Astrocyte of the cerebellum (primary cell): ENCODE measurements around the gene ANKFY1.

Source experiments
- DNase-seq: peaks from one replicate; pipeline ENCODE4 v3.0.0-alpha.2; 2011; ENCODE audit warnings: low read depth
- H3K4me3 ChIP-seq: 2 replicates; pipeline ENCODE4 v1.5.1; 2011; ENCODE audit warnings: mild to moderate bottlenecking, low read depth, low read length, moderate library complexity
- CTCF ChIP-seq: IDR thresholded peaks from 2 replicates; pipeline ENCODE4 v1.5.1; 2012; ENCODE audit warnings: low read length, low read depth, moderate library complexity, mild to moderate bottlenecking; ENCODE audit errors: missing control alignments
- in situ Hi-C: cut with HindIII; loops from 2 replicates; pipeline ENCODE4 v1.10.0; 2017; ENCODE audit warnings: low sequenced_read_pairs

The ANKFY1 gene

GRCh38 chr17:4148611-4149308 lies 115.0 kb downstream of the ANKFY1 start:
- no peak for TF ChIP-seq CTCF
- in situ Hi-C loops = no loop called here
- H3K4me3 ChIP-seq = no peak overlapping the region
- no peak for DNase-seq

GRCh38 chr17:4147751-4148310 lies 115.9 kb downstream of the ANKFY1 start:
- in situ Hi-C loops = no loop called here
- H3K4me3 ChIP-seq = no peak overlapping the region
- TF ChIP-seq CTCF = no peak
- no peak for DNase-seq

GRCh38 chr17:4146641-4147040 lies 117.1 kb downstream of the ANKFY1 start:
- in situ Hi-C loops = no loop called here
- no peak for TF ChIP-seq CTCF
- no peak overlapping the region for H3K4me3 ChIP-seq
- no peak for DNase-seq

- TF ChIP-seq CTCF = no peak
- H3K4me3 ChIP-seq = peak overlapping the region; percentile 86
- no peak for DNase-seq
- in situ Hi-C loops = no loop called here
Measured at GRCh38 chr17:4144422-4144747, 119.4 kb downstream of the ANKFY1 start.

GRCh38 chr17:4143563-4144421 lies 120.0 kb downstream of the ANKFY1 start:
- DNase-seq = peak; percentile 83
- H3K4me3 ChIP-seq = peak overlapping the region; percentile 86
- in situ Hi-C loops = no loop called here
- TF ChIP-seq CTCF = no peak

GRCh38 chr17:4142107-4142900 lies 121.5 kb downstream of the ANKFY1 start:
- H3K4me3 ChIP-seq = peak overlapping the region; percentile 86
- in situ Hi-C loops = no loop called here
- no peak for TF ChIP-seq CTCF
- DNase-seq = no peak
